ENCODE measurements around the gene MARCHF2.

Gene MARCHF2

DNA sequence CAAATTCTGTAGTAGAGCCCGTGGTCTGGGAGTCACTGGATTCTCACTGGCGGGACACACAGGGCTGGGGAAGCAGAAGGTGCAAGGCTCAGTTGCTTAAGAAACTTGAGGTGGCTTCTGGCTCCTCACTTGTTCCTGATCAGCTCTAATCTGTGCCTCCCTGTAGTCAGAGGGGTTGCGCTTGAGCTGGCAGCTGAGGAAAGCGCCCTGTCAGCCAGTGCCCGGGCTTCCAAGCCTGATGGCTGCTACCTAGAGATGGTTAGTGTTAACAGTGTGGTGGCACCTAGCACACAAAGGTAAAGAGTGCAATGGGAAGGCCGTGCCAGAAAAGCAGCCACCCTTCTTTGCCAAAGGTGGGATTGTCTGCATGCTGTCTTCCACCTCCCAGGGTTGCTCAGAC, 40.5 kb downstream of the MARCHF2 start:
- no peak for DNase-seq (ENCODE audit: low spot score)

DNA sequence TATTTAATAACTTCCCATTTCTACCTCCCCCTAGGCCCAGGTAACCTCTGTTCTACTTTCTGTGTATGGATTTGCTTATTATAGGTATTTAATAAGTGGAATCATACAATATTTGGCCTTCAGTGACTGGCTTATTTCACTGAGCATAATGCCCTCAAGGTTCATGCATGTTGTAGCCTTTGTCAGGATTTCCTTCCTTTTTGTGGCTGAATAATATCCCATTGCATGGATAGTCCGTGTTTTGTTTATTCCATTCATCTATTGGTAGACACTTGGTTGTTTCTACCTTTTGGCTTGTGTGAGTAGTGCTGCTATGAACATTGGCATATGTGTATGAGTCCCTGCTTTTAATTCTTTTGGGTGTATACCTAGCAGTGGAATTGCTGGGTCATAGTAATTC, 41.1 kb downstream of the MARCHF2 start:
- DNase-seq (ENCODE audit: low spot score) = no peak

DNA sequence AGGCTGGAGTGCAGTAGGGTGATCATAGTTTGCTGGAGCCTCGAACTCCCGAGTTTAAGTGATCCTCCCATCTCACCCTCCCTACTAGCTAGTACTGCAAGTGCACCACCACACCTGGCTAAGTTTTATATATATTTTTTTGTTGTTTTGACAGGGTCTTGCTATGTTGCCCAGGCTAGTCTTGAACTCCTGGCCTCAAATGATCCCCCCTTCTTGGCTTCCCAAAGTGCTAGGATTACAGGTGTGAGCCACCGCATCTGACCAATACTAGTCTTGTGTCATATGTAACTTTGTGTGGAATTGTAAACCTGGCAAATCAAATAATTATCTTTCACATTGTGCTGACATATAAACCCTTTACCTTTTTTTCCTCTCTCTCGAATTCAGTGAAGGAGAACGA, 41.9 kb downstream of the MARCHF2 start:
- DNase-seq (ENCODE audit: low spot score) = no peak

DNA sequence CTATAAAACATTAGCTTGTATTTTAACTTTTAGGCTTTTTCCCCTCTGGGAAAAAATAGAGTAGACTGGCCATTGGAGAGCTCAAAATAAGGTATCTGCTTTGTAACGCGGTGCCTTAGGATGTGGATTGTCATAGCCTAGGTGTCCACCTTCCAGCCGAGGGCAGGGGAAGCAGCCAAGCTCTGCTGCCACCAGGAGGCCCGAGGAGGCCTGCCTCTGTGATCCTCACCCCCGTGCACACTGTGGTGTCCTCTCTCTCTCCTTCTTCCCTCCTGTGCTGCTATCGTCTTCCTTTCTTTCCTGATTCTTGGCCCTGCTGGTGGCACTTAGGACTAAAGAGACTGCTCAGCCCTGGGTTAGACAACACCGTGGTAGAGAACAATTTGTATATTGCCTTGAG, 43.0 kb downstream of the MARCHF2 start:
- DNase-seq (ENCODE audit: low spot score) = no peak

DNA sequence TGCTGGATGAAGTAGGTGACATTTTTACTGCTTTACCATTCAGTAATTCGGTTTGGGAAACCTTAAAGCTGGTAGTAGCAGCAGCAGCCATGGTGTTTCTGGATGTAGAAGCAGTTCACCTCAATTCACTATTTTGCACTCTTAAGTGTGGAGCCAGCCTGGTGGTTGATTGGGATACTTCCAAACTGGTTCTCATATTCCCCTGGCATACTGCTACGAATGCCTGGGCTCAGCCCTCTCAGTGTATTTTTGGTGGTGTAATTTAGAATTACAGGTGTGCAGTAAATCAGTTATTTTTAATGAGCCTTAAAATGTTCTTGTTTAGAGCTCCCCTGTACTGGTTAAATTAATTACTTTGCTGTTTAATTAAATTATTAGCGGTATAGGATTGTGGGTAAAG, 44.1 kb downstream of the MARCHF2 start:
- no peak for DNase-seq (ENCODE audit: low spot score)

DNA sequence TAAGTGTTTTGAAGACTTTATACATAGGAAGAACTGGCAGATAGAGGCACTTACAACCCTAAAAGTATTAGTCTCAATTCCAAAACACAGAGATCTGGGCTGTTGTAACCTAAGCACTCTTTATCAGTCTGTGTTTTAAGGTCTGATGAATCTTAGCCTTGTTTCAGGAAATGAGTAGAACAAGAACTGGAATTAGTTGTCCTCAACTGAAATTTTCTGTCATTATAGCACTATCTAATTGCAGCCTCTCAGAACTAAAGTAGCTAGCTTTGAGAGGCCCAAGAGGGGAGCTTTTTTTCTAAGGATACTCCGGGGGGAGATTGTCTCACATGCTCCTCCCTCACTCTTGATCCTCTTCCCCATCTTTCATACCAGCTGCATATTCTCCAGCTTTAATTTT, 44.7 kb downstream of the MARCHF2 start:
- DNase-seq (ENCODE audit: low spot score) = no peak

DNA sequence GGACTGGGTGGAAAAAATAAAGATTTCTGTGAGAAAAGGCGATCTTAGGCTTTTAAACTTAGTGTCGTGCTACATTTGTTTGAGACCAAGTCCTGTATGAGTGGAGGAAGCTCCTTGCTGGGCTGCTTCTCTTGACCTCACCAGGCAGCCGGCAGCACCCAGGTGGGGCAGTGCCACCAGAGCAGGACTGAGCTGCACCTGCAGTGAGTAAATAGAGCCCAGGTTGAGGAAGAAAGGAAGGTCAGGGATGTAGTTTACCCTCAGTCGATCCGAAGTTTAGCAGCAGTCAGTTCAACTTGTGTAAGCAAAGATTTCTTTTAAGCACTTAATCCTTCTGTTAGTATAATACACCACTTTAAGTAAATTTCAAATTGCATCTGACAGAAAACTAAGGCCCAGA, 45.3 kb downstream of the MARCHF2 start:
- DNase-seq (ENCODE audit: low spot score) = no peak

DNA sequence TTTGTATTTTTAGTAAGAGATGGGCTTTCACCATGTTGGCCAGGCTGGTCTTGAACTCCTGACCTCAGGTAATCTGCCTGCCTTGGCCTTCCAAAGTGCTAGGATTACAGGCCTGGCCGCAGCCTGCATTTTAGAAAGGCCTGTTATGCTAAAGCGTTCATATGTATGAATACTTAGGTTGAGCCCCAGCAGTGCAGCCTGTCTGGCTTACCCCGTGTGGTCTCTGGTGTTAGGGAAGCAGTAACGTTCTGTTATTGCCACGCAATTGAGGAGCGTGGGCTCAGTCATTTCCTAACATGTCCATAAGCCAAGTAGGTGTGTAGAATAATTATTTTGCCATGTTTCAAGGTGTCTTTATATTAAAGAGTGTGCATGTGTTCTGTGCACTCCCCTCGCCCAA, 46.0 kb downstream of the MARCHF2 start:
- DNase-seq (ENCODE audit: low spot score) = no peak

DNA sequence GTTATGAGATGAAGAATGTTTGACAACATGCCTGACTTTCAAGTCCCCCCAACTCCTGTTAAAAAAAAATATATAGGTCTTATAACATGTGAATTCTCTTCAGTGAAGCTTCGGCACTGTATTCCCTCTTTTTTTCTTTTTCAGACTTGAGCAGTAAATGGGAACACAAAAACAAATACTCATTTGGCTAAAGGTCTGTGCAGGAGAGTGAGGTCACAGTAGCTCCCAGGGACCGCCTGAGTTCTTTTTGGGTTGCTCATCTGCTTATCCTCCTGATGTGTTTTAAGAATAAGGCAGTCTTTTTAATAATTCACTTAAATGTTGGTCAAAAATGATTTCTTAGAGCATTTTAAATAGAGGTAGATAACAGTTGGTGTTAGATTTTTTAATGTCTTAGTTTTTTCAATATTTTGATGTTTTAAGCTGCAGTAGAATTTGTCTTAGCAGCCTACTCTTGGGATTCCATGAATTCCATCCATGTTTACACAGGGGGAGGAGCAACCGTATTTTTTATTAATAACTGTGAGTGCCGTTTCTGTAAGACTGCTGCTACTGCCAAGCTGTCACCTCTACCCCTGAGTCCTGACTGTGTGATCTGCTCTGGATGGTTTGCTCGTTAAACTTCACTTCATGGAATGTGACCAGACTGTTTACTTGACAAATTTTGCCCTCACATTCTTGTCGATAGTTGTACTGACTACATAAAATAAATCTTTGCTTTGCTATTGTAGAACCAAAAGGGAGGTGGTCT, 46.6 kb downstream of the MARCHF2 start:
- DNase-seq (ENCODE audit: low spot score) = peak; percentile 80

DNA sequence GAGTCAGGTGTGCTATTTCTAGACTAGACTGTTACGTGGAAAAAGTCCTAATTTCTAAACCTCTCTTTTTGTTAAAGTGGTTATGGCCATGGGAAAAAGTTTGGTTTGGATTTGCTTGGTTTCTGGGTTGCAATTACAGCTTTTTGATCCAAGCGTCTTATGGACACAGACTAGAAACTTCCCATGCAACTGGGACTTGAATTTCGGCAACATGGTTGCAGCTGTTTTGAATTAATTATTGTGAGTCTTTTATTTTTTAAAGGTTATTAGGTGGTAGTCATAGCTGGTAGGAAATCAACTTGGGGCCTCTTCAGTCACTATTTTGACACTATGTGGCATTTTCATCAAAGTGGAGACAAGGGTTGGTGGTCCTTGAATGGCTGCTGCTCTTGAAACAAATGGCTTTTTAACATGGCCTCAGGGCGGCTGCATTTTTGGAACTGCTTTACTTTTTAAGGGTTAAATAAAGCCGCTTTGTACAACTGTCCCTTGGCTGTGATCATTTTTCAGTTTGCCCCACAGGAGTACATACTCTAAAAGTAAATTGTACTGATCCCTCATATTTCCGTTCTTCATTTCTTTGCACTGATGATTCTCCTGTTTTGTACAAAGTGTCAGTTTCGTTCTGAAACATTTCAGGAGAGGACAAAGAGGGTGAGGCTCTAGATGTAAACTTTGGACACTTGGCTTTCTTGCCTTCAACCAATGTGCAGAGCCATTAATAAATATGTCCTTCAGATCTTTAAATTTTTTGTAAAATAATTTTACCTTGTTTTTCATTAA, 47.6 kb downstream of the MARCHF2 start:
- no peak for DNase-seq (ENCODE audit: low spot score)

DNA sequence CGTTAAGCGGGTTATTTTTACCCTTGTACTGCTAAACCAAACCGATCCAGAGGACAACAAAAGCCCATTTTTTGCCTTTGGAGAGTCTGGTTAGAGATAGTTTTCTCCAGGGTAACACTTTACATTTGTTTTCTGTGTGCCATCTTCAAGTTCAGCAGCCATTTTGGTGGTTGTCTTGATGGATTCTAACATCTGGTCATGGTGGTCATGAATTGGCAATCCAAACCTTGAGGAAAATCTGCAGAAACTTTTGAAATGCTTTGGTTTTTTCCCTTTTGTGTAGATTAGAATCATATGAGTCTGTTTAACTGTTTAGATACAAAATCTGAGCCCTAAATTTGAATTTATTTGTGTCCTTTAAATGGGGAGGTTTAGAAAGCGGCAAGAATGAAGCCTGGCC, 48.3 kb downstream of the MARCHF2 start:
- DNase-seq (ENCODE audit: low spot score) = no peak

DNA sequence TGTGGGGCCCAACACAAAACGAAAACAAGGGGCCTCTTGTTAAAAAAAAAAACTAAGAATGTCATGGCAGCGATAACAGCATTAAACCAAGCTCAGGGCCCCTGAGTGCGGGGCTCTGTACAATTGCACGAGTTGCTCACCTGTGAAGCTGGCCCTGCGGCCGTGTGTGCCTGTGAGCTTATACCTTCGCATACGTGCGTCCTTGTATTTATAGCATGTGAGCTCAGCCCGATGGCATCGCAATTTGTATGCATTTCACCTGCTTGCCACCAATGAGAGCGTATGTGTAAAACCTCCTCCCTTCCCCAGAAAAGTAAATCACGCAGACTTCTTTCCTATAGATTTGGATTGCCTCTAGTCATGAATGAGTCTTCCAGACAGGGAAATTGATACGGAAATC, 48.8 kb downstream of the MARCHF2 start:
- DNase-seq (ENCODE audit: low spot score) = no peak

DNA sequence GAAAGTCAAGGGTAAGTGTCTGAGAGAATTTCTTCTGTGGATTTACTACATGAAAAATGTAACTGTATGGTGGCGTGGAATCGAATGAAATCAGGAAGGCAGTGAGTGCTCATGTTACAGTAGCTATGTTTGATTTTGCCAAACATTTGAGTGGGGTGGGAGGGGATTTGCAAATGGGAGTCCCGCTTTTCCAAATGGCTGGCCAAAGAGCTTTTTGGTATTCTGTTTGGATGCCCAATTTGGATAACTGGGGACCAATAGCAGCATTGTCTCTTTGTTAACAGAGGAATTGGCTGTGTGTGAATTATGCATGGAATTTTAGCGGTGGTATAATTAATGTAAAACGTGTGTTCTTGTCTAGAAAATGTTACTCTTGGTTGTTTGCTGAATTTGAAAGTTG, 49.5 kb downstream of the MARCHF2 start:
- DNase-seq (ENCODE audit: low spot score) = no peak

DNA sequence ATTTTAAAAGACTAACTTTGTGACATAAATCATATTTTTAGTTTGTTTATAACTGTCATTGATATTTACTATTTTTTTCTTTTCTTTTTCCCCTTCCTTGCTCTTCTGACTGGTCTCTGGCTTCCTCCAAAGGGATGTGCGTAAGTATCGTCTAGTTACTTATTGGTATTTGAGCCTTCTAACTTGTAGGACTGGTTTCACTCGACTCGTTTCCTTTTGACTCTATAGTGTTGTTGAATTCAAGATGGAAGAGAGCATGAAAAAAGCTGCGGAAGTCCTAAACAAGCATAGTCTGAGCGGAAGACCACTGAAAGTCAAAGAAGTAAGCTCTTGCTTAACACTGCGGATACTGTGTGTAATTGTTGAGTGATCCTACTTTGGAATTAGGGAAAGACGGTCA, 50.3 kb downstream of the MARCHF2 start:
- DNase-seq (ENCODE audit: low spot score) = no peak

DNA sequence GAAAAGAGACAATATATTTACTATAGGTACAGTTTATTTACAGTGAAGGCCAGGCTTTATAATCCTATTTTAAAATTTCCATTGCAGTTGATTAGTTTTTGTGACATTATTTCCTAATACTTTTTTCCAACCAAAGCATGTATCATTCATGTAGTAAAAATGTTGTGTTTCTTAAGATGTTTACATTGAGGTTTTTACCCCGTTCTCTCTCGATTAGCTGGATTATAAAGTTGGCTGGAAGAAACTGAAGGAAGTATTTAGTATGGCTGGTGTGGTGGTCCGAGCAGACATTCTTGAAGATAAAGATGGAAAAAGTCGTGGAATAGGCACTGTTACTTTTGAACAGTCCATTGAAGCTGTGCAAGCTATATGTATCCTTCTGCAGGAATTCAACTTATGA, 52.9 kb downstream of the MARCHF2 start:
- no peak for DNase-seq (ENCODE audit: low spot score)

DNA sequence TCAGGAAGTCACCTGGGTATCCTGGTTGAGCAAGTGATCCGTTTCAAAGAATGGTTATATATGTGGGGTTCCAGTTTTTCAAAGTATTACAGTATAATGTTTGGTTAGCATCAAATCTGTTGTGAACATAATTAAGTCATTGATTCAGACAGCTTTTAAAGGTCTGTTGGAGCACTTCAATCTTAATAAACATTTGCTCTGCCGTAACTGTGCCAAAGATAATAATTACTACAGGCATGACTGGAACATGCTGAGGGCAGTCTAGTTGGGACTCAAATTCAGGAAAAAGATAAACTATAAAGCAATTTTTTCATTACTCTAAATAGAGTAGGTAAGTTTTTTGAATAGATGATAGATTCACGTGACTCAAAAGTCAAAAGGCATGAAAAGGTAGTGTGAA, 55.0 kb downstream of the MARCHF2 start:
- DNase-seq (ENCODE audit: low spot score) = no peak

DNA sequence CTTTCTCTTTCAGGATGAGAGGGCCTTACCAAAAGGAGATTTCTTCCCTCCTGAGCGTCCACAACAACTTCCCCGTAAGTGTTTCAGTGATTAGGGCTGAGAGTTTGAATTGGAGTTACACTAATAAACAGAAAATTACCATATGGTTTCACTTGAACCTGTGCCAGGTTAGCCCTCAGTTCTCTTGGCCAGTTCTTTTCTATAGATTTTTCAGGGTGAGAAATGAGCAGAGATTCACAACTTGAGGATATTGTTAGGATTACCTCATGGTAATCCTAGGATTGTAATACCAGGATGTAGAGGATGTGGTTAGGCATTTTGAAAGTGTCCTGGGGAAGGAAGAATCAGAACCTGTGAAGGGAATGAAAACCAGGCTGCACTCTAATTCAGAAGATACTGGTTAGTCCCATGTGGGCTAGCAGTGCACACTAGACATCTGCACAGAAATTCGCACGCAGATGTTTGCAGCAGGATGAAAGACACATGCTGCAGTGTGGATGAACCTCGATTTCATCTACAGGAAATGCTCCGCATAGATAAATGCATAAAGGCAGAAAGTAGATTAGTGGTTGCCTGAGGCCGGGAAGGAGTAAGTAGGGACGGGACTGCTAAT, 55.8 kb downstream of the MARCHF2 start:
- no peak for DNase-seq (ENCODE audit: low spot score)

DNA sequence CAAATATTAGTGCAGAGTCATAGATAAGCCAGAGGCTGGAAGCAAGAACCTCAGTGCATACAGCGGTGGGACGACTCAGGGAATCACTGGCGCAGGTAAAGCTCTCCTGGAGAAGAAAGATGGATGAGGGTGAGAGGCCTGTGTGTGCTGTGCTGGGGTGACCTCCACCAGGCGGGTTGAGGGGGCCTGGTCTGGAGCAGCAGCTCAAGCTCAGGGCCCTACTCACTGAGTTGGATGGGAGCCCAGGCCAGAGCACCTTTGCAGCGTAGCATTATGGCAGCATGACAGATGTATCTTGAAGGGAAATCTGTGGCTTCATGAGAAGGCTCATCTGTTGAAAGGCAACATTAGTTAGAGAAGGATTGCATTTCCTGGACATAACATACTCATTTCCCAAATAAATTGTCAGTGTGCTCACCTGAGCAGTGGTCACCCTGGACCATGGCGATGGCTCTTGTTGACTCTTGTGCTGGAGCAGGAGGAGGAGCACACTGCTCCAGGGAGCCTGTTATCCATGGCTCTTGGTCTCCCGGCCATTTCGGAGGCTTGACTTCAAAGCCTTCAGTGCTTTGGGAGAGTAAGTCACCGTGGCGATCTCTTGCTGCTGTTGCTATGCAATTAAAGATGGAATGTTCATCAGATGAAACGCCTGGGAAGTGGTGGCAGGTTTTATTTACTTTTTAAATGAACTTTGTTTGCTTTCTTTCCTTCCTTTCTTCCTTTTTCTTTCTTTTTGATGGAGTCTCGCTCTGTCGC, 56.7 kb downstream of the MARCHF2 start:
- DNase-seq (ENCODE audit: low spot score) = no peak

DNA sequence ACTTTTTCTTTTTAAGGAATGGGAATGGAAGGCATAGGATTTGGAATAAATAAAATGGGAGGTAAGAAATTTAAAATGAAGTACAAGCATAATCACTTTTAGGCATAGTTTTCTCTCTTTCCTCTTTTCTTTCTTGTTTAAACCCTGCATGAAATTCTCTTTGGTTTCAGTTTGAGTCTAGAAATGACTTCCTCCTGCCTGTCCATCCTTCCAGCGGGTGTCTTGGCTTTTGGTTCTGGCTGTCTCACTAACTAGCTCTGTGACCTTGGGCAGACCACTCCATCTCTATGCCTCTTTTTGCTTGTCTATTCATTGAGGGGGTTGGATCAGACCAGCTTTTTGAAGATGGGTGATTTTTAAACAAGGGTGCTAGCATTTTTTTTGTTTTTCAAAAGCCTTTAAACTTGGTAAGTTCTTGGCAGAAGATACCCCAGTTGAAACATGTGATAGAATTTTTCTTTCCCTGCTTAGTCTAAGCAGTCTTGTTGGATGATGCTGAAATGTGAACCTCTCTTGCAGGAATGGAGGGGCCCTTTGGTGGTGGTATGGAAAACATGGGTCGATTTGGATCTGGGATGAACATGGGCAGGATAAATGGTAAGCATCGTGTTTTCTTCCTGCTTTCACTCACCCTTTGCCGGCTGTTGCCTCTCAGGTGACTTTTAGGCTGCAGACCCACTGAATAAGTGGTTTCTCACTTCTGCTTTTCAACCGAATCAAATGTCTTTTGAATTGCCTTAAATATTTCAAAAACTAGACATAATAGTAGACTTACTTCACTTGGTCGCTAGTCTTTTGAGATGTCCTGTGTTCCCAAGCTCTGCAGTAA, 60.8 kb downstream of the MARCHF2 start:
- DNase-seq (ENCODE audit: low spot score) = no peak

DNA sequence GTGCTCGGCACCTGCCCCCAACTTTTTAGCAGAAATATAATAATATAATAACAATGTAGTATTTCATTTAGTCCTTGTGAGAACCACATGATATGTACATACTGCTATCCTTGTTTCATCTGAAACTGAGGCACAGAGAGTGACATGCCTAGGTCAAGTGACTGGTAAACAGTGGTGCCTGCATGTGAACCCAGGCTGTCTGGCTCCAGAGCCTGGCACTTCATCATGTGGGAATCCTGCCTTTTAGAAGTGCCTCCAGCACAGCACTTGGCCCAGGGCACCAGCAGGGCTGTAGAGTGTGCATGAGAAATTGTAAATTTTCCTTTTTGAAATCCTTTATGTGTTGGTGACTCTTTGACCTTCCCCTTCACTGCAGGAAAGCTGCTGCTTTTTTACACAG, 61.9 kb downstream of the MARCHF2 start:
- no peak for DNase-seq (ENCODE audit: low spot score)

DNA sequence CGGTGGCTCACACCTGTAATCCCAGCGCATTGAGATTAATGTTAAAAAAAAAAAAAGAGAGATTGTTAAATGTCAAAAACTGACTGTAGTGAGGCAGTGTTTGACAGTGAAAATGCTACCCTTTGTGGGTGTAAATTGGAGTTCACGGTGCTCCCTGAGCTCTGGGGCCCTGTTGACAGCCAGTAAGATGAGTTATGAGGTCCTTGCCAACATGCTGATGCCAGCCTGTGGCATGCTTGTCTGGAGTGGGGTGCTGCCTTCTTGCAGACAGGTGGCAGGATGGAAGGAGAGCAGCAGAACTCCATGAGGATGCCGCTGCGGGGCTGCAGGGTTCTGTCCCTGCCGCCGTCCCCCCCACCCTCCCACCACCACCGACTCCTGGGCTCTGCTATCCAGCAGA, 63.4 kb downstream of the MARCHF2 start:
- no peak for DNase-seq (ENCODE audit: low spot score)

DNA sequence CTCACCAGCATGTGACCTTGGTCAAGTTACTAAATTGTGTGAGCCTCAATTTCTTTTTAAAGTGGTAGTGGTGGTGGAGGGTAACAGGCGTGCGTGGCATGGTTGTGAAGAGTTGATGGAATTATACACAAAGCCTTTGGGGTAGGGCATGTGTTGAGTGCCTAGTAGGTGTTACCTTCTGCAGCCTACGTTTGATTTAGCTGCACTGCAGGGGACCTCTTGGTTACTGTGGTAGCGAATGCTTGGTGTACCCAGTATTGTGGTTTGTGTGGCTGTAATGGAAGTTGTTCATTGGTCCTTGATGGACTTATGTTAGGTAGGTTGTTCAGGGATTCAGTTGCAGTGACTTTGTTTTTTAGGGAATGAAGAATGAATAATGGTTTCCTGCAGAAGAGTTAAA, 64.8 kb downstream of the MARCHF2 start:
- DNase-seq (ENCODE audit: low spot score) = no peak

Data from GM03348 (cell line).